Neuronal stem cell (in vitro differentiated cells): Measurements from ENCODE around the gene UTRN.

Experiments
- DNase-seq: peaks from one replicate; pipeline ENCODE4 v3.0.0-alpha.2; 2013; ENCODE audit warnings: low spot score
- H2AFZ ChIP-seq: one replicate; pipeline ENCODE4 v1.6.1; 2013; ENCODE audit warnings: mild to moderate bottlenecking, low read length, inconsistent platforms
- H2AK5ac ChIP-seq: 2 replicates; pipeline ENCODE4 v1.6.1; 2013; ENCODE audit warnings: low read depth, mild to moderate bottlenecking, inconsistent platforms, low read length, moderate library complexity, mixed read lengths
- H2BK120ac ChIP-seq: 2 replicates; pipeline ENCODE4 v1.6.1; 2013; ENCODE audit warnings: low read depth, mild to moderate bottlenecking, inconsistent platforms, low read length, moderate library complexity, mixed read lengths
- H2BK12ac ChIP-seq: one replicate; pipeline ENCODE4 v1.6.1; 2013; ENCODE audit warnings: low read length, inconsistent platforms
- H2BK15ac ChIP-seq: 2 replicates; pipeline ENCODE4 v1.6.1; 2013; ENCODE audit warnings: mild to moderate bottlenecking, low read length, inconsistent platforms, mixed read lengths
- H2BK5ac ChIP-seq: one replicate; pipeline ENCODE4 v1.6.1; 2013; ENCODE audit warnings: inconsistent platforms, mild to moderate bottlenecking, low read length, moderate library complexity
- H3K14ac ChIP-seq: one replicate; pipeline ENCODE4 v1.6.1; 2013; ENCODE audit warnings: low read length, inconsistent platforms
- H3K18ac ChIP-seq: 2 replicates; pipeline ENCODE4 v1.6.1; 2013; ENCODE audit warnings: low read length, inconsistent platforms
- H3K23ac ChIP-seq: 2 replicates; pipeline ENCODE4 v1.6.1; 2013; ENCODE audit warnings: low read depth, mild to moderate bottlenecking, mixed read lengths, low read length, inconsistent platforms; ENCODE audit not compliant: poor library complexity
- H3K27ac ChIP-seq: replicated peaks from 3 replicates; pipeline ENCODE4 v1.5.1; 2013; ENCODE audit warnings: low read length, inconsistent platforms
- H3K27me3 ChIP-seq, 3 experiments: 2 replicates each; pipeline ENCODE4 v1.6.1; 2013; ENCODE audit warnings: low read length in 3 of 3, mild to moderate bottlenecking in 2 of 3, inconsistent platforms in 1 of 3, low read depth in 1 of 3, mixed read lengths in 1 of 3, moderate library complexity in 1 of 3; ENCODE audit not compliant: control insufficient read depth in 3 of 3, insufficient read depth in 3 of 3
- H3K36me3 ChIP-seq, 2 donors: replicated peaks in 1 of 2; 2 replicates each; pipeline ENCODE4 v1.6.1; 2013; ENCODE audit warnings: low read length in 2 of 2; ENCODE audit not compliant: control insufficient read depth in 2 of 2, insufficient read depth in 2 of 2
- H3K4ac ChIP-seq: 2 replicates; pipeline ENCODE4 v1.6.1; 2013; ENCODE audit warnings: inconsistent platforms, mild to moderate bottlenecking, low read length, moderate library complexity
- H3K4me1 ChIP-seq, 2 donors: 1 replicate in 1 of 2; 2 replicates in 1 of 2; pipeline ENCODE4 v1.6.1; 2013; ENCODE audit warnings: low read length in 2 of 2, low read depth in 1 of 2; ENCODE audit not compliant: control insufficient read depth in 2 of 2, insufficient read depth in 1 of 2
- H3K4me2 ChIP-seq: one replicate; pipeline ENCODE4 v1.6.1; 2013; ENCODE audit warnings: mild to moderate bottlenecking, low read length, inconsistent platforms; ENCODE audit not compliant: insufficient read depth, poor library complexity, severe bottlenecking
- H3K4me3 ChIP-seq, 2 donors: 2 replicates each; pipeline ENCODE4 v1.5.1; 2013; ENCODE audit warnings: low read length in 2 of 2, mild to moderate bottlenecking in 2 of 2, inconsistent platforms in 1 of 2, moderate library complexity in 1 of 2
- H3K79me1 ChIP-seq: one replicate; pipeline ENCODE4 v1.6.1; 2013; ENCODE audit warnings: low read depth, mild to moderate bottlenecking, inconsistent platforms, low read length, moderate library complexity
- H3K9ac ChIP-seq: one replicate; pipeline ENCODE4 v1.6.1; 2013; ENCODE audit warnings: mild to moderate bottlenecking, low read depth, low read length, inconsistent platforms; ENCODE audit not compliant: poor library complexity
- H3K9me3 ChIP-seq, 2 donors: replicated peaks in 1 of 2; 2 replicates each; pipeline versions ENCODE3 to v1.6.1; 2013; ENCODE audit warnings: low read length in 2 of 2, mild to moderate bottlenecking in 2 of 2, inconsistent platforms in 1 of 2, low read depth in 1 of 2, mixed read lengths in 1 of 2, moderate library complexity in 1 of 2; ENCODE audit not compliant: control insufficient read depth in 2 of 2, insufficient read depth in 1 of 2
- H4K8ac ChIP-seq: one replicate; pipeline ENCODE4 v1.6.1; 2013; ENCODE audit warnings: low read depth, mild to moderate bottlenecking, inconsistent platforms, low read length, moderate library complexity
- H4K91ac ChIP-seq: one replicate; pipeline ENCODE4 v1.6.1; 2013; ENCODE audit warnings: low read length, low read depth, mild to moderate bottlenecking, inconsistent platforms; ENCODE audit not compliant: poor library complexity
- WGBS, 2 donors: extraction: QIAGEN DNeasy Blood & Tissue Kit; methylation state at CpG; one replicate each; pipeline ENCODE4 v1.1.7; 2013; ENCODE audit warnings: missing lambda C conversion rate in 2 of 2, mixed read lengths in 1 of 2; ENCODE audit not compliant: insufficient read length in 2 of 2, insufficient replicate concordance in 1 of 2; ENCODE audit errors: extremely low coverage in 2 of 2; 5-methylcytosine and 5-hydroxymethylcytosine counted together

The UTRN gene

DNA sequence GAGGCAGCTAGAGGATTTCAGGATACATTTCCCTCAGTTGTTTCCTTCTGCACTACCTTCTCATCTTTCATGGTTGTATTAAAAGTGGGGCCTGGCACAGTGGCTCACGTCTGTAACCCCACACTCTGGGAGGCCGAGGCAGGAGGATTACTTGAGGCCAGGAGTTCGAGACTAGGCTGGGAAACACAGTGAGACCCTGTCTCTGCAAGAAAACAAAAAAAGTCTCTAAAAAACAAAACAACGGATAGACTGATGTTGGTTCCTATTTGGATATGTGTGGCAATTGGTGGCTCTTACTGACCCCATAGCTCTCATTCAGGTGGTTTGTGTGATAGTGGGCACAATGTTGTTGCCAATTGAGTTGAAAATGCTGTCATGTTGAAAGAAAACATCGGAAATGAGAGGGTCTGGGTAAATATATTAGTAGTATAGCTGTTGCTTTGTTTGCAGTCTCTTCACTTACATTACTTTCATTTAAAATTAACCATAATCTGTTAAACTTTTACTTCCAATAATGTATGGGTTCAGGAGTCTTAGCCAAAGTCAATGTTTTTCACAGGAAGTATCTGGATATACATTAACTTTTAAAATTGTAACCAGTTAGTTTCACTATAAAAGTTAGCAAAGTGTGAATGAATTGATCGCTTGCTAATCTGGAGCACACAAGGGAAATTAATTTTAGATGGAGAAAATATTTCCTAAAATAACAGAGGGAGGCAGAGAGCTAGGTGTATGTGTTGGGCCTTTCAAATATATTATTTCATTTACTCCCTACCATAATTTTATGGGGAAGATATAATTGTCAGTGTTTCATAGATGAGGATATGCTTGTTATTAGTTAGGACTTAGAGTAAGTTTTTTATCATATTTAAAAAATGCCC, 31.1 kb downstream of the UTRN start:
- no peak overlapping the region for H2AFZ ChIP-seq
- no CpG with 5 or more reads among the region's 6 CpGs for WGBS, 2 donors

DNA sequence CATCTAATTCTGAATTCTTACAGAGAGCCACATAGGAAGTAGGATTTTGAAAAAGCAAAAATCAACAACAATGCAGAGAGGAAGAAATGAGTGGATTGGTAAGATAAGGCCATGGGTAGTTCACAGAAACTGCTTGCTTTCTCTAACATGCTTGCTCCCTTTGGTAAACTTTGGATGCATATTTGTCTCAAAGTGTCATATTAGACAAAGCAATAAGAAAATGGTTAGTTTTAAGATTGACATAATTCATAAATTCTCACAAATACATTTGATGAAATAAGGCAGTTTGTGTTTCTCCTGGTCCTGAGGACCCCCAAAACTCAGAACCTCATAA, 31.7 kb downstream of the UTRN start:
- Histone ChIP-seq H3K9ac (no peak overlapping the region), H4K91ac (no peak overlapping the region), H3K4me3 (no peak overlapping the region), H3K4ac (no peak overlapping the region), H2AFZ (no peak overlapping the region), H3K18ac (no peak overlapping the region), H3K23ac (no peak overlapping the region), H3K4me1 (peaks cover 5% of the 10 kb centered on the region in 2 donors), H4K8ac (no peak overlapping the region), H2BK120ac (no peak overlapping the region), H3K27me3 (no peaks in the 10 kb centered on the region), H3K27ac (no peak overlapping the region), H2BK12ac (no peak overlapping the region), H2BK15ac (no peak overlapping the region), H3K14ac (no peak overlapping the region), H2BK5ac (no peak overlapping the region), H3K9me3 (no peaks in the 10 kb centered on the region), H3K4me2 (no peak overlapping the region), H3K79me1 (no peaks in the 10 kb centered on the region), H3K36me3 (peaks cover 0 to 10% of the 10 kb centered on the region in 2 donors), H2AK5ac (no peak overlapping the region)
- no peak for DNase-seq

More for the DNA sequence above, 31.1 kb downstream of the UTRN start:
- Histone ChIP-seq H3K4me3 (no peak overlapping the region), H3K27me3 (no peaks in the 10 kb centered on the region), H2BK5ac (no peak overlapping the region), H3K14ac (no peak overlapping the region), H4K8ac (no peak overlapping the region), H3K36me3 (peaks cover 0 to 10% of the 10 kb centered on the region in 2 donors), H2BK120ac (no peak overlapping the region), H3K4me2 (no peak overlapping the region), H4K91ac (no peak overlapping the region), H3K4me1 (peaks cover 5 to 7% of the 10 kb centered on the region in 2 donors), H3K18ac (no peak overlapping the region), H2BK15ac (no peak overlapping the region), H2BK12ac (no peak overlapping the region), H3K79me1 (no peaks in the 10 kb centered on the region), H2AK5ac (no peak overlapping the region), H3K9me3 (no peaks in the 10 kb centered on the region), H3K27ac (no peak overlapping the region), H3K9ac (no peak overlapping the region), H3K4ac (no peak overlapping the region), H3K23ac (no peak overlapping the region)
- DNase-seq: no peak

DNA sequence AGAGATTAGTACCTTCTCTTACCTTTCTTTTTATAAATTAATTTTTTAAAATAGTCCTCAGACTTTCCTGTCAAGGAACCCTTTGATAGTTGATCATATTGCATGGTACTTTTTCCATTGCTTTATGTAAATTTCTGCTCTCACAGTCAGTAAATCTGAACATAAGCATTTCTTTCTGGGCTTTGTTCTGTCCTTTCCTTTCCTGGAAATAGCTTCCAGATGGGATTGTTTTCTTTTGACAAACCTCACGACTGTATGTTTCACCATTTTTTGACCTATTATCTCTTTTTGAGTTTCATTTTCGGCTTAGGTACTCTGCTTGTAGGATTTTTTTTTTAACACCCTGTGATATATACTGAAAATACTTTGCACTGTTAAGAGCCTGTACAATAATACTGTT, 32.6 kb downstream of the UTRN start:
- H3K9ac ChIP-seq: no peak overlapping the region
- H3K36me3 ChIP-seq: peaks cover 0 to 10% of the 10 kb centered on the region in 2 donors
- no peak overlapping the region for H2AK5ac ChIP-seq
- H3K9me3 ChIP-seq: no peaks in the 10 kb centered on the region
- peaks cover 5 to 7% of the 10 kb centered on the region in 2 donors for H3K4me1 ChIP-seq
- H2AFZ ChIP-seq: no peak overlapping the region
- no peak overlapping the region for H2BK5ac ChIP-seq
- H4K91ac ChIP-seq: no peak overlapping the region
- no peak overlapping the region for H3K27ac ChIP-seq
- no peak overlapping the region for H3K4ac ChIP-seq
- no peaks in the 10 kb centered on the region for H3K79me1 ChIP-seq
- no peak overlapping the region for H2BK120ac ChIP-seq
- DNase-seq: no peak
- H3K14ac ChIP-seq: no peak overlapping the region
- no peak overlapping the region for H3K23ac ChIP-seq
- H3K18ac ChIP-seq: no peak overlapping the region
- no peak overlapping the region for H2BK15ac ChIP-seq
- H4K8ac ChIP-seq: no peak overlapping the region
- H2BK12ac ChIP-seq: no peak overlapping the region
- WGBS, 2 donors: no CpG with 5 or more reads among the region's 2 CpGs
- H3K27me3 ChIP-seq: no peaks in the 10 kb centered on the region
- no peak overlapping the region for H3K4me3 ChIP-seq
- H3K4me2 ChIP-seq: no peak overlapping the region

DNA sequence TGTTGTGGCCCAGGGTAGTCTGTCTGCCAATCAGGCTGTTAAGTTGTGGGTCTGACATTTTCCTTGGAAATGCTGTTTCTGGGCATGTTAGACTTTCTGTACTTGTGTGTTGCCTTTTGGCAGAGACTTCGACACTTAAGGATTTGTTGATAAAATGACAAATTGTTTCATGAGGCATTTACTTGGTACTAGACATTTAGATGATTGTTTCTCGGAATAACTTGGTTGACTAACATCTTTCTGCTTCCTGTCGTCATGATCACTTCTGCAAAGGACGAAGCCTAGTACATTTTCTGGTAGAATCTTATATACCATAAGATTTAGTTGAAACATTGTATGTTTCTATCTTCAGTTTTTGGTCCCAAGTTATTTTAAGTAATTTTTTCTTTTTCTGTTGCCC, 34.1 kb downstream of the UTRN start:
- DNase-seq: no peak

More for the DNA sequence above, 34.1 kb downstream of the UTRN start:
- no peaks in the 10 kb centered on the region for H3K27me3 ChIP-seq
- H3K27ac ChIP-seq: no peak overlapping the region
- H3K79me1 ChIP-seq: no peaks in the 10 kb centered on the region
- H2BK12ac ChIP-seq: no peak overlapping the region
- no peak overlapping the region for H2AFZ ChIP-seq
- no peak overlapping the region for H4K8ac ChIP-seq
- no peak overlapping the region for H2AK5ac ChIP-seq
- H3K9ac ChIP-seq: no peak overlapping the region
- no peak overlapping the region for H3K23ac ChIP-seq
- H3K4me2 ChIP-seq: no peak overlapping the region
- no peak overlapping the region for H2BK120ac ChIP-seq
- H3K14ac ChIP-seq: no peak overlapping the region
- H2BK5ac ChIP-seq: no peak overlapping the region
- no peak overlapping the region for H3K18ac ChIP-seq
- WGBS, 2 donors: no CpG with 5 or more reads among the region's 4 CpGs
- no peak overlapping the region for H3K4ac ChIP-seq
- peaks cover 5 to 7% of the 10 kb centered on the region in 2 donors for H3K4me1 ChIP-seq
- no peak overlapping the region for H3K4me3 ChIP-seq
- no peaks in the 10 kb centered on the region for H3K9me3 ChIP-seq
- no peak overlapping the region for H4K91ac ChIP-seq
- no peak overlapping the region for H2BK15ac ChIP-seq
- peaks cover 0 to 8% of the 10 kb centered on the region in 2 donors for H3K36me3 ChIP-seq
